HepG2 (cell line): ENCODE results near the gene MICA. TPM values are rescaled to one million over a fixed set of nuclear protein-coding genes. Genes with fewer than 3 reads are reported as not detected.

ENCODE experiments used
- AHR ChIP-seq: IDR thresholded peaks from 2 replicates; pipeline ENCODE4 v1.6.1; 2018; ENCODE audit warnings: missing genetic modification reagents, missing compliant biosample characterization
- ARID2 ChIP-seq: sonication (generic); formaldehyde crosslinking; IDR thresholded peaks from 2 replicates; pipeline ENCODE4 v1.8.1; 2022; ENCODE audit warnings: mild to moderate bottlenecking, missing genetic modification reagents, borderline replicate concordance
- ATAD3A ChIP-seq: sonication (generic); formaldehyde crosslinking; IDR thresholded peaks from 2 replicates; pipeline ENCODE4 v1.4.0; 2020; ENCODE audit warnings: missing genetic modification reagents
- CEBPB ChIP-seq: IDR thresholded peaks from 2 replicates; pipeline ENCODE4 v1.6.1; 2011; ENCODE audit warnings: low read depth, low read length, improper control_type of control experiment, borderline replicate concordance
- FOXA1 ChIP-seq, 2 experiments: fragments of 450-650 bp in 1 of 2; sonication (generic) in 1 of 2; formaldehyde crosslinking in 1 of 2; IDR thresholded peaks; 2 replicates each; pipeline versions ENCODE4 v1.4.0 to v1.6.1; 2016 to 2020; ENCODE audit warnings: missing genetic modification reagents in 1 of 2
- HNRNPH1 ChIP-seq: fragments of 200-400 bp; formaldehyde crosslinking; optimal IDR thresholded peaks from 2 replicates; pipeline ENCODE3; 2017; ENCODE audit warnings: mild to moderate bottlenecking, low read depth, low read length
- HNRNPK ChIP-seq: fragments of 200-400 bp; formaldehyde crosslinking; IDR thresholded peaks from 2 replicates; pipeline ENCODE4 v1.6.1; 2018; ENCODE audit warnings: low read length, low read depth, moderate library complexity, mild to moderate bottlenecking; ENCODE audit not compliant: poor library complexity, severe bottlenecking
- HNRNPUL1 ChIP-seq: fragments of 200-400 bp; formaldehyde crosslinking; IDR thresholded peaks from 2 replicates; pipeline ENCODE4 v1.6.1; 2017; ENCODE audit warnings: low read depth, mild to moderate bottlenecking, low read length, moderate library complexity
- IKZF5 ChIP-seq: IDR thresholded peaks from 2 replicates; pipeline ENCODE4 v1.6.1; 2018; ENCODE audit warnings: missing genetic modification reagents, mild to moderate bottlenecking, missing compliant biosample characterization
- JDP2 ChIP-seq: sonication (generic); formaldehyde crosslinking; IDR thresholded peaks from 2 replicates; pipeline ENCODE4 v1.8.1; 2022; ENCODE audit warnings: missing genetic modification reagents, borderline replicate concordance
- NFKB2 ChIP-seq: sonication (generic); formaldehyde crosslinking; IDR thresholded peaks from 2 replicates; pipeline ENCODE4 v1.4.0; 2020; ENCODE audit warnings: missing genetic modification reagents, borderline replicate concordance
- PLRG1 ChIP-seq: fragments of 450-650 bp; conservative IDR thresholded peaks from 2 replicates; pipeline ENCODE4 v1.6.1; 2016
- RBFOX2 ChIP-seq: fragments of 200-400 bp; formaldehyde crosslinking; IDR thresholded peaks from 2 replicates; pipeline ENCODE4 v1.6.1; 2017; ENCODE audit warnings: low read depth, mild to moderate bottlenecking, low read length
- RFXANK ChIP-seq: IDR thresholded peaks from 2 replicates; pipeline ENCODE4 v1.6.1; 2016
- SAFB2 ChIP-seq: sonication (generic); formaldehyde crosslinking; IDR thresholded peaks from 2 replicates; pipeline ENCODE4 v1.5.1; 2020; ENCODE audit warnings: missing genetic modification reagents, low read depth, mild to moderate bottlenecking, borderline replicate concordance
- SAP130 ChIP-seq: IDR thresholded peaks from 2 replicates; pipeline ENCODE4 v1.6.1; 2016; ENCODE audit warnings: low read depth
- SP4 ChIP-seq: sonication (generic); formaldehyde crosslinking; IDR thresholded peaks from 2 replicates; pipeline ENCODE4 v1.8.1; 2023; ENCODE audit warnings: mild to moderate bottlenecking, missing genetic modification reagents
- SRY ChIP-seq: sonication (generic); formaldehyde crosslinking; IDR thresholded peaks from 2 replicates; pipeline ENCODE4 v1.8.0; 2022; ENCODE audit warnings: mild to moderate bottlenecking, missing genetic modification reagents
- TBX3 ChIP-seq: fragments of 450-650 bp; IDR thresholded peaks from 2 replicates; pipeline ENCODE4 v1.6.1; 2017; ENCODE audit warnings: antibody characterized with exemption, mild to moderate bottlenecking, inconsistent platforms, borderline replicate concordance
- TMF1 ChIP-seq: sonication (generic); formaldehyde crosslinking; IDR thresholded peaks from 2 replicates; pipeline ENCODE4 v1.8.1; 2022; ENCODE audit warnings: low read depth, missing genetic modification reagents
- ZNF124 ChIP-seq: sonication (generic); formaldehyde crosslinking; IDR thresholded peaks from 2 replicates; pipeline ENCODE4 v1.4.0; 2020; ENCODE audit warnings: missing genetic modification reagents
- ZNF136 ChIP-seq: sonication (generic); formaldehyde crosslinking; IDR thresholded peaks from 2 replicates; pipeline ENCODE4 v1.8.1; 2022; ENCODE audit warnings: low read depth, mild to moderate bottlenecking, moderate library complexity, missing genetic modification reagents
- ZNF232 ChIP-seq: sonication (generic); formaldehyde crosslinking; IDR thresholded peaks from 2 replicates; pipeline ENCODE4 v1.4.0; 2020; ENCODE audit warnings: missing genetic modification reagents, borderline replicate concordance
- ZNF335 ChIP-seq: sonication (generic); formaldehyde crosslinking; IDR thresholded peaks from 2 replicates; pipeline ENCODE4 v1.4.0; 2020; ENCODE audit warnings: missing genetic modification reagents
- ZNF414 ChIP-seq: sonication (generic); formaldehyde crosslinking; IDR thresholded peaks from 2 replicates; pipeline ENCODE4 v1.5.0; 2020; ENCODE audit warnings: missing genetic modification reagents
- ZNF616 ChIP-seq: sonication (generic); formaldehyde crosslinking; IDR thresholded peaks from 2 replicates; pipeline ENCODE4 v1.5.0; 2020; ENCODE audit warnings: low read depth, mild to moderate bottlenecking, missing genetic modification reagents
- ZNF790 ChIP-seq: sonication (generic); formaldehyde crosslinking; IDR thresholded peaks from 2 replicates; pipeline ENCODE4 v1.8.0; 2022; ENCODE audit warnings: missing genetic modification reagents, mild to moderate bottlenecking, borderline replicate concordance
- ZSCAN30 ChIP-seq: sonication (generic); formaldehyde crosslinking; IDR thresholded peaks from 2 replicates; pipeline ENCODE4 v1.5.0; 2020; ENCODE audit warnings: mild to moderate bottlenecking, missing genetic modification reagents
- ZZZ3 ChIP-seq: sonication (generic); formaldehyde crosslinking; IDR thresholded peaks from 2 replicates; pipeline ENCODE4 v1.4.0; 2020; ENCODE audit warnings: missing genetic modification reagents, mild to moderate bottlenecking, borderline replicate concordance
- polyA plus RNA-seq, 8 experiments: library from polyadenylated mRNA; depleted of rRNA in 3 of 8; stranded (reverse) in 7 of 8; unstranded in 1 of 8; fragments of >200 nt; fragmentation: Illumina TruSeq in 4 of 8; extraction: Trizol in 4 of 8; gene quantifications; 2 replicates each; pipeline versions ENCODE4 v1.2.1 to v1.2.3, GENCODE V29; 2011 to 2016; ENCODE audit warnings: low read depth in 4 of 8, missing spikeins in 1 of 8, mixed read lengths in 1 of 8; ENCODE audit not compliant: insufficient read depth in 1 of 8
- total RNA-seq, 5 experiments: library from RNA; depleted of rRNA; stranded (reverse); fragments of >200 nt; fragmentation: Illumina TruSeq; extraction: Trizol; gene quantifications; 2 replicates each; pipeline ENCODE4 v1.2.3, GENCODE V29; 2016; ENCODE audit warnings: low read depth in 1 of 5

MICA gene
- total and polyA plus RNA-seq, 2 of the 13 experiments (the other 11 are each of a cell fraction or from before 2014, with no cell fraction given) = 21.6 to 38.1 TPM

GRCh38 chr6:31462964-31463870 lies 59.8 kb downstream of the MICA start (continued):
- TF ChIP-seq HNRNPK = no peak
- TF ChIP-seq ARID2 (CRISPR knock-in tag) = no peak
- TF ChIP-seq ZNF232 (CRISPR knock-in tag) = 0 out of 2 replicates have a peak, but pooled peaks have one; percentile 41
- TF ChIP-seq ZNF335 = peak; percentile 30; the same call in 1 of the 2 replicates
- TF ChIP-seq SAP130 (CRISPR knock-in tag) = no peak; the same call in none of the 2 replicates
- no peak for TF ChIP-seq ZSCAN30 (CRISPR knock-in tag)
- no peak for TF ChIP-seq ZZZ3 (CRISPR knock-in tag)
- peak; percentile 100 for TF ChIP-seq RFXANK (CRISPR knock-in tag)
- TF ChIP-seq IKZF5 (CRISPR knock-in tag) = 0 out of 2 replicates have a peak, but pooled peaks have one; percentile 19
- no peak for TF ChIP-seq PLRG1
- TF ChIP-seq ZNF790 (CRISPR knock-in tag) = no peak
- TF ChIP-seq TBX3 = no peak
- no peak for TF ChIP-seq AHR (CRISPR knock-in tag)
- no peak for TF ChIP-seq HNRNPH1
- TF ChIP-seq ZNF616 = no peak
- TF ChIP-seq TMF1 = no peak
- TF ChIP-seq ATAD3A (CRISPR knock-in tag) = no peak
- TF ChIP-seq SAFB2 (CRISPR knock-in tag) = no peak
- no peak for TF ChIP-seq SP4
- 0 out of 2 replicates have a peak, but pooled peaks have one; percentile 20 for TF ChIP-seq ZNF124 (CRISPR knock-in tag)
- TF ChIP-seq ZNF414 (CRISPR knock-in tag) = no peak
- TF ChIP-seq FOXA1 (IDR thresholded peaks at IDR 0.05) = no peak
- TF ChIP-seq FOXA1 (CRISPR knock-in tag; IDR thresholded peaks at IDR 0.05) = no peak
- no peak for TF ChIP-seq HNRNPUL1
- TF ChIP-seq SRY (CRISPR knock-in tag) = 0 out of 2 replicates have a peak, but pooled peaks have one; percentile 42
- peak; percentile 64; the same call in 1 of the 2 replicates for TF ChIP-seq NFKB2 (CRISPR knock-in tag)
- no peak for TF ChIP-seq JDP2 (CRISPR knock-in tag)
- TF ChIP-seq RBFOX2 = no peak
- no peak for TF ChIP-seq CEBPB
- no peak for TF ChIP-seq ZNF136 (CRISPR knock-in tag)
